K562 (cell line): ENCODE results near the gene RSRP1. TPM values are rescaled to one million over a fixed set of nuclear protein-coding genes. Genes with fewer than 3 reads are reported as not detected.
A peak's percentile ranks its signal among the peaks of the same experiment; 100 is the strongest.

ENCODE experiments used
- BACH1 ChIP-seq: fragments of 200-800 bp; sonication (Bioruptor generic); IDR thresholded peaks from 2 replicates; pipeline ENCODE4 v1.6.1; 2016; ENCODE audit warnings: missing genetic modification characterization, missing compliant biosample characterization
- CGGBP1 ChIP-seq: fragments of 250-450 bp; sonication (Bioruptor Pico); IDR thresholded peaks from 2 replicates; pipeline ENCODE4 v1.9.0; 2021; ENCODE audit warnings: mild to moderate bottlenecking
- KLF10 ChIP-seq: fragments of 250-450 bp; sonication (Bioruptor Pico); IDR thresholded peaks from 2 replicates; pipeline ENCODE4 v1.6.1; 2021; ENCODE audit warnings: matching md5 sums
- NCOA1 ChIP-seq: fragments of 450-650 bp; IDR thresholded peaks from 2 replicates; pipeline ENCODE4 v1.6.1; 2016; ENCODE audit warnings: low read depth
- NR1H2 ChIP-seq: sonication (generic); formaldehyde crosslinking; IDR thresholded peaks from 2 replicates; pipeline ENCODE4 v1.4.0; 2020; ENCODE audit warnings: mild to moderate bottlenecking, missing genetic modification reagents
- TRIM24 ChIP-seq, 2 experiments: fragments of 450-650 bp; IDR thresholded peaks; 2 replicates each; pipeline ENCODE4 v1.6.1; 2016
- ZNF134 ChIP-seq: fragments of 250-450 bp; sonication (Bioruptor Pico); conservative IDR thresholded peaks from 2 replicates; pipeline ENCODE4 v1.4.0; 2020
- polyA plus RNA-seq, 8 experiments: library from polyadenylated mRNA; depleted of rRNA in 4 of 8; stranded (reverse) in 5 of 8; unstranded in 3 of 8; fragments of >200 nt; fragmentation: Nextera tagmentation in 2 of 8; fragmentation: Illumina TruSeq in 1 of 8; extraction: Ambion mirVana in 2 of 8; extraction: Trizol in 1 of 8; gene quantifications; 2 replicates each; pipeline versions ENCODE4 v1.2.1 to v1.2.3, GENCODE V29; 2011 to 2014; ENCODE audit warnings: inconsistent platforms in 1 of 8, missing spikeins in 1 of 8
- total RNA-seq, 7 experiments: library from RNA; depleted of rRNA in 6 of 7; stranded (reverse); fragments of >200 nt in 6 of 7; fragmentation: Illumina TruSeq in 2 of 7; extraction: Trizol in 2 of 7; gene quantifications; 2 replicates each; pipeline versions ENCODE4 v1.2.1 to v1.2.3, GENCODE V29; 2011 to 2021; ENCODE audit warnings: low replicate concordance in 1 of 7
- TF ChIP-seq, protein P1 (sequence below): fragments of 450-650 bp; IDR thresholded peaks from 2 replicates; pipeline ENCODE4 v1.6.1; 2016; ENCODE audit warnings: mild to moderate bottlenecking, moderate library complexity
- TF ChIP-seq, protein P2 (sequence below): fragments of 150-350 bp; conservative IDR thresholded peaks from 2 replicates; pipeline ENCODE4 v1.6.1; 2014; ENCODE audit warnings: low read length

Gene RSRP1
- total and polyA plus RNA-seq, 9 of the 15 experiments (the other 6 are each of a cell fraction or from before 2014, with no cell fraction given) = 27.2 to 283 (median 146) TPM

DNA sequence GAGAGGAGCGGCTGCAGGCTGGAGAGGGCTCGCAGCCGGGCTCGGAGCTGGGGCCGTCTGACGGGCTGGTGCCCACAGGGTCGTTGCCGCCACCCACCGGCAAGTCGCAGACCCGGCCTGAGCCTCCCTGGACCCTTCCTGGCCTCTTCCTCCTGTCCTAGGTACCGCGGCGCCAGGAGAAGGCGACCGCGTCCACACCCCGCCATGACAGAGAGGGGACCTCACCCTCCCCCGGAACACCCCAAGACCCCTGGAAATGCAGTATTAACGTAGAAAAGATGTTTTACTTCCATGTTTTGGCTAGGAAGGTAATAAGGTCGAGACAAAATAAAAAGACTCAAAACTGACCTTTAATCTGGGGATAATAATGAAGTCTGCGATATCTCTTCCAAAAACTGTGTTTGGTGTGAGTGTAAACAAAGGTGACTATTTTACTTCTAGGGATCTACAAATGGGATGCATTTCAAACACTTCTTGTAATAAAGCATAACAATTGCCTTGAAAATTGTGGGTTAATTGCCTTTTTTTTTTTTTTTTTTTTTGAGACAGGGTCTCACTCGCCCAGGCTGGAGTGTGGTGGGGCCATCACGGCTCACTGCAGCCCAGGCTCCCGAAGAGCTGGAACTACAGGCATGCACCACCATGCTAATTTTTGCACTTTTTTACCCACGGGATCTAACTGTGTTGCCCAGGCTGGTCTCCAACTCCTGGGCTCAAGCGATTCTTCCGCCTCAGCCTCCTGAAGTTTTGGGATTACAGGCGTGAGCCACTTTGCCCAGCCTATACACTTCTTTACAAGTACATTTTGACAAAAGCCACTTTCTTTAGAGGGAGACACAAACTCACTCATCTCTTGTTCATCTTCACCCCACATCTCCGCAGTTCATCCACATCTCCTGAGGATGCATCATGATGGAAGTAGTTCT lies 838 bp upstream of the RSRP1 start (continued):
- TF ChIP-seq, protein P1, sequence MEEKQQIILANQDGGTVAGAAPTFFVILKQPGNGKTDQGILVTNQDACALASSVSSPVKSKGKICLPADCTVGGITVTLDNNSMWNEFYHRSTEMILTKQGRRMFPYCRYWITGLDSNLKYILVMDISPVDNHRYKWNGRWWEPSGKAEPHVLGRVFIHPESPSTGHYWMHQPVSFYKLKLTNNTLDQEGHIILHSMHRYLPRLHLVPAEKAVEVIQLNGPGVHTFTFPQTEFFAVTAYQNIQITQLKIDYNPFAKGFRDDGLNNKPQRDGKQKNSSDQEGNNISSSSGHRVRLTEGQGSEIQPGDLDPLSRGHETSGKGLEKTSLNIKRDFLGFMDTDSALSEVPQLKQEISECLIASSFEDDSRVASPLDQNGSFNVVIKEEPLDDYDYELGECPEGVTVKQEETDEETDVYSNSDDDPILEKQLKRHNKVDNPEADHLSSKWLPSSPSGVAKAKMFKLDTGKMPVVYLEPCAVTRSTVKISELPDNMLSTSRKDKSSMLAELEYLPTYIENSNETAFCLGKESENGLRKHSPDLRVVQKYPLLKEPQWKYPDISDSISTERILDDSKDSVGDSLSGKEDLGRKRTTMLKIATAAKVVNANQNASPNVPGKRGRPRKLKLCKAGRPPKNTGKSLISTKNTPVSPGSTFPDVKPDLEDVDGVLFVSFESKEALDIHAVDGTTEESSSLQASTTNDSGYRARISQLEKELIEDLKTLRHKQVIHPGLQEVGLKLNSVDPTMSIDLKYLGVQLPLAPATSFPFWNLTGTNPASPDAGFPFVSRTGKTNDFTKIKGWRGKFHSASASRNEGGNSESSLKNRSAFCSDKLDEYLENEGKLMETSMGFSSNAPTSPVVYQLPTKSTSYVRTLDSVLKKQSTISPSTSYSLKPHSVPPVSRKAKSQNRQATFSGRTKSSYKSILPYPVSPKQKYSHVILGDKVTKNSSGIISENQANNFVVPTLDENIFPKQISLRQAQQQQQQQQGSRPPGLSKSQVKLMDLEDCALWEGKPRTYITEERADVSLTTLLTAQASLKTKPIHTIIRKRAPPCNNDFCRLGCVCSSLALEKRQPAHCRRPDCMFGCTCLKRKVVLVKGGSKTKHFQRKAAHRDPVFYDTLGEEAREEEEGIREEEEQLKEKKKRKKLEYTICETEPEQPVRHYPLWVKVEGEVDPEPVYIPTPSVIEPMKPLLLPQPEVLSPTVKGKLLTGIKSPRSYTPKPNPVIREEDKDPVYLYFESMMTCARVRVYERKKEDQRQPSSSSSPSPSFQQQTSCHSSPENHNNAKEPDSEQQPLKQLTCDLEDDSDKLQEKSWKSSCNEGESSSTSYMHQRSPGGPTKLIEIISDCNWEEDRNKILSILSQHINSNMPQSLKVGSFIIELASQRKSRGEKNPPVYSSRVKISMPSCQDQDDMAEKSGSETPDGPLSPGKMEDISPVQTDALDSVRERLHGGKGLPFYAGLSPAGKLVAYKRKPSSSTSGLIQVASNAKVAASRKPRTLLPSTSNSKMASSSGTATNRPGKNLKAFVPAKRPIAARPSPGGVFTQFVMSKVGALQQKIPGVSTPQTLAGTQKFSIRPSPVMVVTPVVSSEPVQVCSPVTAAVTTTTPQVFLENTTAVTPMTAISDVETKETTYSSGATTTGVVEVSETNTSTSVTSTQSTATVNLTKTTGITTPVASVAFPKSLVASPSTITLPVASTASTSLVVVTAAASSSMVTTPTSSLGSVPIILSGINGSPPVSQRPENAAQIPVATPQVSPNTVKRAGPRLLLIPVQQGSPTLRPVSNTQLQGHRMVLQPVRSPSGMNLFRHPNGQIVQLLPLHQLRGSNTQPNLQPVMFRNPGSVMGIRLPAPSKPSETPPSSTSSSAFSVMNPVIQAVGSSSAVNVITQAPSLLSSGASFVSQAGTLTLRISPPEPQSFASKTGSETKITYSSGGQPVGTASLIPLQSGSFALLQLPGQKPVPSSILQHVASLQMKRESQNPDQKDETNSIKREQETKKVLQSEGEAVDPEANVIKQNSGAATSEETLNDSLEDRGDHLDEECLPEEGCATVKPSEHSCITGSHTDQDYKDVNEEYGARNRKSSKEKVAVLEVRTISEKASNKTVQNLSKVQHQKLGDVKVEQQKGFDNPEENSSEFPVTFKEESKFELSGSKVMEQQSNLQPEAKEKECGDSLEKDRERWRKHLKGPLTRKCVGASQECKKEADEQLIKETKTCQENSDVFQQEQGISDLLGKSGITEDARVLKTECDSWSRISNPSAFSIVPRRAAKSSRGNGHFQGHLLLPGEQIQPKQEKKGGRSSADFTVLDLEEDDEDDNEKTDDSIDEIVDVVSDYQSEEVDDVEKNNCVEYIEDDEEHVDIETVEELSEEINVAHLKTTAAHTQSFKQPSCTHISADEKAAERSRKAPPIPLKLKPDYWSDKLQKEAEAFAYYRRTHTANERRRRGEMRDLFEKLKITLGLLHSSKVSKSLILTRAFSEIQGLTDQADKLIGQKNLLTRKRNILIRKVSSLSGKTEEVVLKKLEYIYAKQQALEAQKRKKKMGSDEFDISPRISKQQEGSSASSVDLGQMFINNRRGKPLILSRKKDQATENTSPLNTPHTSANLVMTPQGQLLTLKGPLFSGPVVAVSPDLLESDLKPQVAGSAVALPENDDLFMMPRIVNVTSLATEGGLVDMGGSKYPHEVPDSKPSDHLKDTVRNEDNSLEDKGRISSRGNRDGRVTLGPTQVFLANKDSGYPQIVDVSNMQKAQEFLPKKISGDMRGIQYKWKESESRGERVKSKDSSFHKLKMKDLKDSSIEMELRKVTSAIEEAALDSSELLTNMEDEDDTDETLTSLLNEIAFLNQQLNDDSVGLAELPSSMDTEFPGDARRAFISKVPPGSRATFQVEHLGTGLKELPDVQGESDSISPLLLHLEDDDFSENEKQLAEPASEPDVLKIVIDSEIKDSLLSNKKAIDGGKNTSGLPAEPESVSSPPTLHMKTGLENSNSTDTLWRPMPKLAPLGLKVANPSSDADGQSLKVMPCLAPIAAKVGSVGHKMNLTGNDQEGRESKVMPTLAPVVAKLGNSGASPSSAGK = no peak
- TF ChIP-seq NR1H2 = no peak
- TF ChIP-seq TRIM24 (IDR thresholded peaks at IDR 0.05) = no peak
- TF ChIP-seq CGGBP1 (CRISPR knock-in tag) = no peak
- TF ChIP-seq ZNF134 (CRISPR knock-in tag) = no peak
- TF ChIP-seq KLF10 = no peak
- TF ChIP-seq, protein P2, sequence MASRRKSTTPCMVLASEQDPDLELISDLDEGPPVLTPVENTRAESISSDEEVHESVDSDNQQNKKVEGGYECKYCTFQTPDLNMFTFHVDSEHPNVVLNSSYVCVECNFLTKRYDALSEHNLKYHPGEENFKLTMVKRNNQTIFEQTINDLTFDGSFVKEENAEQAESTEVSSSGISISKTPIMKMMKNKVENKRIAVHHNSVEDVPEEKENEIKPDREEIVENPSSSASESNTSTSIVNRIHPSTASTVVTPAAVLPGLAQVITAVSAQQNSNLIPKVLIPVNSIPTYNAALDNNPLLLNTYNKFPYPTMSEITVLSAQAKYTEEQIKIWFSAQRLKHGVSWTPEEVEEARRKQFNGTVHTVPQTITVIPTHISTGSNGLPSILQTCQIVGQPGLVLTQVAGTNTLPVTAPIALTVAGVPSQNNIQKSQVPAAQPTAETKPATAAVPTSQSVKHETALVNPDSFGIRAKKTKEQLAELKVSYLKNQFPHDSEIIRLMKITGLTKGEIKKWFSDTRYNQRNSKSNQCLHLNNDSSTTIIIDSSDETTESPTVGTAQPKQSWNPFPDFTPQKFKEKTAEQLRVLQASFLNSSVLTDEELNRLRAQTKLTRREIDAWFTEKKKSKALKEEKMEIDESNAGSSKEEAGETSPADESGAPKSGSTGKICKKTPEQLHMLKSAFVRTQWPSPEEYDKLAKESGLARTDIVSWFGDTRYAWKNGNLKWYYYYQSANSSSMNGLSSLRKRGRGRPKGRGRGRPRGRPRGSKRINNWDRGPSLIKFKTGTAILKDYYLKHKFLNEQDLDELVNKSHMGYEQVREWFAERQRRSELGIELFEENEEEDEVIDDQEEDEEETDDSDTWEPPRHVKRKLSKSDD = 0 out of 2 replicates have a peak, but pooled peaks have one; percentile 66
- no peak for TF ChIP-seq BACH1 (tag)
- no peak for TF ChIP-seq NCOA1
